GM23338 (cell line): ENCODE results near the gene COX6B1. TPM values are rescaled to one million over a fixed set of nuclear protein-coding genes. Genes with fewer than 3 reads are reported as not detected.

ENCODE experiments used
- ATAC-seq: fragments of 200-7000 bp; cut with Tn5 transposase; 3 replicates; pipeline ENCODE4 v1.9.1; 2020
- DNase-seq: peaks from one replicate; pipeline ENCODE4 v3.0.0-alpha.2; 2015; ENCODE audit warnings: low spot score
- H2AFZ ChIP-seq: fragments of 200-600 bp; sonication (generic); 2 replicates; pipeline ENCODE4 v1.8.0; 2016; ENCODE audit warnings: antibody characterized with exemption, mild to moderate bottlenecking, moderate library complexity
- H3F3A ChIP-seq: fragments of 200-600 bp; sonication (generic); replicated peaks from 2 replicates; pipeline ENCODE4 v1.8.0; 2017; ENCODE audit warnings: antibody characterized with exemption, mixed run types, low read depth
- H3K27ac ChIP-seq: fragments of 200-600 bp; sonication (generic); 2 replicates; pipeline ENCODE4 v1.6.1; 2016; ENCODE audit warnings: low read depth
- H3K27me3 ChIP-seq: fragments of 200-600 bp; sonication (generic); 2 replicates; pipeline ENCODE4 v1.8.0; 2016; ENCODE audit warnings: mild to moderate bottlenecking, mixed run types, moderate library complexity; ENCODE audit not compliant: insufficient read depth
- H3K36me3 ChIP-seq: fragments of 200-600 bp; sonication (generic); 2 replicates; pipeline ENCODE4 v1.8.0; 2016; ENCODE audit warnings: mild to moderate bottlenecking; ENCODE audit not compliant: insufficient read depth
- H3K4me1 ChIP-seq: fragments of 200-600 bp; sonication (generic); 2 replicates; pipeline ENCODE4 v1.8.0; 2016; ENCODE audit warnings: mild to moderate bottlenecking, moderate library complexity; ENCODE audit not compliant: insufficient read depth
- H3K4me2 ChIP-seq: fragments of 200-600 bp; sonication (generic); 2 replicates; pipeline ENCODE4 v1.7.1; 2017; ENCODE audit warnings: mixed run types
- H3K4me3 ChIP-seq: fragments of 200-600 bp; sonication (generic); 2 replicates; pipeline ENCODE4 v1.6.1; 2016; ENCODE audit warnings: mixed run types
- H3K79me2 ChIP-seq: fragments of 200-600 bp; sonication (generic); replicated peaks from 2 replicates; pipeline ENCODE4 v1.8.0; 2017; ENCODE audit warnings: mild to moderate bottlenecking; ENCODE audit not compliant: insufficient read depth
- H3K9me2 ChIP-seq: fragments of 200-600 bp; sonication (generic); 2 replicates; pipeline ENCODE4 v1.8.0; 2017; ENCODE audit not compliant: insufficient read depth
- H4K20me1 ChIP-seq: fragments of 200-600 bp; sonication (generic); replicated peaks from 2 replicates; pipeline ENCODE4 v1.8.0; 2017; ENCODE audit warnings: mild to moderate bottlenecking; ENCODE audit not compliant: insufficient read depth
- H3K27ac Mint-ChIP-seq: 2 replicates; pipeline ENCODE4 v1.8.0; 2020; ENCODE audit warnings: inconsistent platforms, mild to moderate bottlenecking, moderate library complexity, mixed read lengths
- H3K27me3 Mint-ChIP-seq: 3 replicates; pipeline ENCODE4 v1.8.0; 2022; ENCODE audit warnings: low read depth, mild to moderate bottlenecking, moderate library complexity, mixed read lengths, inconsistent platforms; ENCODE audit not compliant: insufficient read depth, poor library complexity
- H3K36me3 Mint-ChIP-seq: 3 replicates; pipeline ENCODE4 v1.8.0; 2021; ENCODE audit warnings: low read depth, mild to moderate bottlenecking, inconsistent platforms, moderate library complexity, mixed read lengths
- H3K4me1 Mint-ChIP-seq: 3 replicates; pipeline ENCODE4 v1.8.0; 2020; ENCODE audit warnings: mild to moderate bottlenecking, inconsistent platforms, mixed read lengths
- H3K4me3 Mint-ChIP-seq: 3 replicates; pipeline ENCODE4 v1.8.0; 2021; ENCODE audit warnings: moderate library complexity, mild to moderate bottlenecking, inconsistent platforms, mixed read lengths
- H3K9me3 Mint-ChIP-seq: 3 replicates; pipeline ENCODE4 v1.8.0; 2020; ENCODE audit warnings: moderate library complexity, mild to moderate bottlenecking, inconsistent platforms, mixed read lengths
- CREB1 ChIP-seq: fragments of 250-450 bp; sonication (Bioruptor Pico); IDR thresholded peaks from 2 replicates; pipeline ENCODE4 v1.5.0; 2020; ENCODE audit warnings: low read depth, mild to moderate bottlenecking, moderate library complexity
- EZH2 ChIP-seq: fragments of 200-600 bp; sonication (generic); IDR thresholded peaks from one replicate; pipeline ENCODE4 v1.8.0; 2017; ENCODE audit warnings: antibody characterized with exemption, mild to moderate bottlenecking, low read depth; ENCODE audit not compliant: unreplicated experiment
- JUNB ChIP-seq: IDR thresholded peaks from one replicate; pipeline ENCODE4 v1.6.1; 2016; ENCODE audit warnings: antibody characterized with exemption; ENCODE audit not compliant: unreplicated experiment
- NANOG ChIP-seq: IDR thresholded peaks from 2 replicates; pipeline ENCODE4 v1.6.1; 2016; ENCODE audit warnings: antibody characterized with exemption, borderline replicate concordance
- POLR2AphosphoS5 ChIP-seq: IDR thresholded peaks from 2 replicates; pipeline ENCODE4 v1.6.1; 2016; ENCODE audit warnings: antibody characterized with exemption, low read depth
- STAT1 ChIP-seq: IDR thresholded peaks from one replicate; pipeline ENCODE4 v1.6.1; 2016; ENCODE audit warnings: antibody characterized with exemption; ENCODE audit not compliant: unreplicated experiment
- ZNF331 ChIP-seq: fragments of 250-450 bp; sonication (Bioruptor Pico); IDR thresholded peaks from 2 replicates; pipeline ENCODE4 v1.5.0; 2020; ENCODE audit warnings: low read depth, mild to moderate bottlenecking, moderate library complexity
- polyA plus RNA-seq: library from polyadenylated mRNA; unstranded; fragments of >200 nt; fragmentation: Nextera tagmentation; extraction: Ambion mirVana; gene quantifications from 2 replicates; pipeline ENCODE4 v1.2.1, GENCODE V29; 2016
- total RNA-seq: library from RNA; depleted of rRNA; stranded (reverse); fragments of >200 nt; shearing (Covaris generic); gene quantifications from 2 replicates; pipeline ENCODE4 v1.2.3, GENCODE V29; 2014
- TF ChIP-seq, protein P1 (sequence below): IDR thresholded peaks from 2 replicates; pipeline ENCODE4 v1.6.1; 2016; ENCODE audit warnings: antibody characterized with exemption
- TF ChIP-seq, protein P2 (sequence below): IDR thresholded peaks from one replicate; pipeline ENCODE4 v1.6.1; 2018; ENCODE audit warnings: antibody characterized with exemption; ENCODE audit not compliant: unreplicated experiment
- TF ChIP-seq, protein P3 (sequence below), 2 experiments: fragments of 200-600 bp in 1 of 2; sonication (generic) in 1 of 2; conservative IDR thresholded peaks; 2 replicates each; pipeline versions ENCODE4 v1.5.1 to v1.6.1; 2016 to 2017; ENCODE audit warnings: antibody characterized with exemption in 2 of 2, low read depth in 2 of 2, mild to moderate bottlenecking in 2 of 2, moderate library complexity in 1 of 2

The COX6B1 gene
- total and polyA plus RNA-seq, 2 experiments from 2014 or later = 564 to 1,532 TPM

DNA sequence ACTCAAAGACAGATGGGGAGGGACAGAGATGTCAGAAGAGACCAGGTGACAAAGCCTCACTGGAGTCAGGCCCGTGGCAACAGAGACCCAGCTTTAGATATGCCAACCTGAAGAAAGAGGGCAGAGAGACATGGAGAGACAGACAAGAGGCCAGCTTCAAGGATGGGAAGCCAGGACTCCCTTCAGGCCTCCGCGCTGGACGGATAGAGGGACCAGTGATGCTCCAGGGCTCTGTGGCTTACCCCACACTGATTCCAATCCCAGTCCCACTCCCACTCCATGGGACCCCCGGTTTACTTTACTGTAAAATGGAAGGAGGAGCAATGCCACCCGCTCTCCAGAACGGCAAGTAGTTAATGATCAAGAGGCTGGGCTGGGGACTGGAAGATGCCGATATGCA lies 8.3 kb upstream of the COX6B1 start (continued):
- TF ChIP-seq, protein P1, sequence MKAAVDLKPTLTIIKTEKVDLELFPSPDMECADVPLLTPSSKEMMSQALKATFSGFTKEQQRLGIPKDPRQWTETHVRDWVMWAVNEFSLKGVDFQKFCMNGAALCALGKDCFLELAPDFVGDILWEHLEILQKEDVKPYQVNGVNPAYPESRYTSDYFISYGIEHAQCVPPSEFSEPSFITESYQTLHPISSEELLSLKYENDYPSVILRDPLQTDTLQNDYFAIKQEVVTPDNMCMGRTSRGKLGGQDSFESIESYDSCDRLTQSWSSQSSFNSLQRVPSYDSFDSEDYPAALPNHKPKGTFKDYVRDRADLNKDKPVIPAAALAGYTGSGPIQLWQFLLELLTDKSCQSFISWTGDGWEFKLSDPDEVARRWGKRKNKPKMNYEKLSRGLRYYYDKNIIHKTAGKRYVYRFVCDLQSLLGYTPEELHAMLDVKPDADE = no peak
- TF ChIP-seq, protein P2, sequence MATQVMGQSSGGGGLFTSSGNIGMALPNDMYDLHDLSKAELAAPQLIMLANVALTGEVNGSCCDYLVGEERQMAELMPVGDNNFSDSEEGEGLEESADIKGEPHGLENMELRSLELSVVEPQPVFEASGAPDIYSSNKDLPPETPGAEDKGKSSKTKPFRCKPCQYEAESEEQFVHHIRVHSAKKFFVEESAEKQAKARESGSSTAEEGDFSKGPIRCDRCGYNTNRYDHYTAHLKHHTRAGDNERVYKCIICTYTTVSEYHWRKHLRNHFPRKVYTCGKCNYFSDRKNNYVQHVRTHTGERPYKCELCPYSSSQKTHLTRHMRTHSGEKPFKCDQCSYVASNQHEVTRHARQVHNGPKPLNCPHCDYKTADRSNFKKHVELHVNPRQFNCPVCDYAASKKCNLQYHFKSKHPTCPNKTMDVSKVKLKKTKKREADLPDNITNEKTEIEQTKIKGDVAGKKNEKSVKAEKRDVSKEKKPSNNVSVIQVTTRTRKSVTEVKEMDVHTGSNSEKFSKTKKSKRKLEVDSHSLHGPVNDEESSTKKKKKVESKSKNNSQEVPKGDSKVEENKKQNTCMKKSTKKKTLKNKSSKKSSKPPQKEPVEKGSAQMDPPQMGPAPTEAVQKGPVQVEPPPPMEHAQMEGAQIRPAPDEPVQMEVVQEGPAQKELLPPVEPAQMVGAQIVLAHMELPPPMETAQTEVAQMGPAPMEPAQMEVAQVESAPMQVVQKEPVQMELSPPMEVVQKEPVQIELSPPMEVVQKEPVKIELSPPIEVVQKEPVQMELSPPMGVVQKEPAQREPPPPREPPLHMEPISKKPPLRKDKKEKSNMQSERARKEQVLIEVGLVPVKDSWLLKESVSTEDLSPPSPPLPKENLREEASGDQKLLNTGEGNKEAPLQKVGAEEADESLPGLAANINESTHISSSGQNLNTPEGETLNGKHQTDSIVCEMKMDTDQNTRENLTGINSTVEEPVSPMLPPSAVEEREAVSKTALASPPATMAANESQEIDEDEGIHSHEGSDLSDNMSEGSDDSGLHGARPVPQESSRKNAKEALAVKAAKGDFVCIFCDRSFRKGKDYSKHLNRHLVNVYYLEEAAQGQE = no peak
- TF ChIP-seq NANOG (no peak), ZNF331 (CRISPR knock-in tag) (no peak), EZH2 (no peak), JUNB (no peak), CREB1 (CRISPR knock-in tag) (no peak), POLR2AphosphoS5 (no peak)
- TF ChIP-seq, protein P3, sequence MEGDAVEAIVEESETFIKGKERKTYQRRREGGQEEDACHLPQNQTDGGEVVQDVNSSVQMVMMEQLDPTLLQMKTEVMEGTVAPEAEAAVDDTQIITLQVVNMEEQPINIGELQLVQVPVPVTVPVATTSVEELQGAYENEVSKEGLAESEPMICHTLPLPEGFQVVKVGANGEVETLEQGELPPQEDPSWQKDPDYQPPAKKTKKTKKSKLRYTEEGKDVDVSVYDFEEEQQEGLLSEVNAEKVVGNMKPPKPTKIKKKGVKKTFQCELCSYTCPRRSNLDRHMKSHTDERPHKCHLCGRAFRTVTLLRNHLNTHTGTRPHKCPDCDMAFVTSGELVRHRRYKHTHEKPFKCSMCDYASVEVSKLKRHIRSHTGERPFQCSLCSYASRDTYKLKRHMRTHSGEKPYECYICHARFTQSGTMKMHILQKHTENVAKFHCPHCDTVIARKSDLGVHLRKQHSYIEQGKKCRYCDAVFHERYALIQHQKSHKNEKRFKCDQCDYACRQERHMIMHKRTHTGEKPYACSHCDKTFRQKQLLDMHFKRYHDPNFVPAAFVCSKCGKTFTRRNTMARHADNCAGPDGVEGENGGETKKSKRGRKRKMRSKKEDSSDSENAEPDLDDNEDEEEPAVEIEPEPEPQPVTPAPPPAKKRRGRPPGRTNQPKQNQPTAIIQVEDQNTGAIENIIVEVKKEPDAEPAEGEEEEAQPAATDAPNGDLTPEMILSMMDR (conservative IDR thresholded peaks at IDR 0.05; ENCODE audit: low read depth in 2 of 2) = no peak

DNA sequence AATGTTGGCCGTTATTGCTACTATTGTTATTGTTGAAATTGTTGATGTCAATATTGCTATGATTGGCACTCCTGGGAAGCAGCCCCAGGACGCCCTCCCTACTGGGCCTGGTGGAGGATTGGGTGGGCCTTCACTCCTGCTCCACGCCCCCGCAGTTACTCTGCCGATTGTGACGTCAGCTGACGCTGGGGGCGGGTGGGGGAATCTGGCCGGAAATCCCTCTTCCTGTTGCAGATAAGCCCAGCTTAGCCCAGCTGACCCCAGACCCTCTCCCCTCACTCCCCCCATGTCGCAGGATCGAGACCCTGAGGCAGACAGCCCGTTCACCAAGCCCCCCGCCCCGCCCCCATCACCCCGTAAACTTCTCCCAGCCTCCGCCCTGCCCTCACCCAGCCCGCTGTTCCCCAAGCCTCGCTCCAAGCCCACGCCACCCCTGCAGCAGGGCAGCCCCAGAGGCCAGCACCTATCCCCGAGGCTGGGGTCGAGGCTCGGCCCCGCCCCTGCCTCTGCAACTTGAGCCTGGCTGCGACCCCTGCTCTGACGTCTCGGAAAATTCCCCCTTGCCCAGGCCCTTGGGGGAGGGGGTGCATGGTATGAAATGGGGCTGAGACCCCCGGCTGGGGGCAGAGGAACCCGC lies 6.5 kb upstream of the COX6B1 start, which contains the start of gene ETV2:
Gene ETV2, plus strand, starts transcription at position 231 of the 637 bp plus-strand sequence. CDS start 716 bp downstream, outside the sequence.
- Mint-ChIP-seq H3K36me3 (peaks cover 12% of the 10 kb centered on the region; the same call in 2 of the 3 replicates), H3K27me3 (peaks cover 22% of the 10 kb centered on the region), H3K4me1 (peaks cover 37% of the 10 kb centered on the region), H3K9me3 (no peaks in the 10 kb centered on the region; the same call in 1 of the 3 replicates), H3K27ac (peak within 1 kb of the TSS; percentile 54), H3K4me3 (peak within 1 kb of the TSS; percentile 83)
- Histone ChIP-seq H3K4me1 (peaks cover 29% of the 10 kb centered on the region), H3K36me3 (no peaks in the 10 kb centered on the region), H4K20me1 (no peaks in the 10 kb centered on the region), H3K27me3 (peaks cover 24% of the 10 kb centered on the region; the same call in 1 of the 2 replicates), H3K4me3 (peak within 1 kb of the TSS; percentile 78), H2AFZ (no peak within 1 kb of the TSS), H3K79me2 (no peaks in the 10 kb centered on the region), H3K27ac (no peak within 1 kb of the TSS; the same call in 1 of the 2 replicates), H3F3A (0 out of 2 replicates have a peak, but pooled peaks cover 15% of the 10 kb centered on the region), H3K4me2 (peak within 1 kb of the TSS; percentile 95), H3K9me2 (no peaks in the 10 kb centered on the region)
- DNase-seq (peak; percentile 79), ATAC-seq (peak; percentile 2)
- TF ChIP-seq STAT1 = no peak
- TF ChIP-seq POLR2AphosphoS5 = peak; percentile 26; the same call in 1 of the 2 replicates
- TF ChIP-seq, protein P2 = no peak
- no peak for TF ChIP-seq JUNB
